ENCODE measurements around the gene UNC5A.

Gene UNC5A

DNA sequence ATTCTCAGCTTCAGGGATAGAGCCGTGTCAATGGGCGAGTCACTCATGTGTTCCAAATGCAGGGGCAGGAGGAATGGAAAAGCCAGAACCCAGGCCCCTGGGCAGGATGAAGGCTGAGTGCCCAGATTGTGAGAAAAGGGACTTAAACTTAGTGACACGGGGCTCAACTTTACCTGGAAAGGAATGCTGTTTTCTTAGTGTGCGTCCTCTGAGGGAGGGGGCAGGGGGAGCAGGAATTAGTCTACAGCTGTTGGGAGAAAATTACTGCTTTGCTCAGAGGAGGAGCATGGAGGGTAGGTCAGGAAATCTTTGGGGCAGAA, 74.2 kb downstream of the UNC5A start:
- Histone ChIP-seq H3K4me1 (ENCODE audit: control insufficient read depth, insufficient read depth, low read length) (no peaks in the 10 kb centered on the region), H3K9me3 (ENCODE audit: control insufficient read depth, insufficient read depth, low read depth, low read length) (no peaks in the 10 kb centered on the region), H3K27ac (ENCODE audit: extremely low read depth, low read depth, low read length) (no peak overlapping the region), H3K36me3 (ENCODE audit: control insufficient read depth in 2 of 2, insufficient read depth in 1 of 2, low read length in 2 of 2) (no peaks in the 10 kb centered on the region), H3K4me3 (ENCODE audit: low read depth, low read length) (no peak overlapping the region)
- POLR2A ChIA-PET, result no interaction called here
- TF ChIP-seq ZNF449 (tag by site-specific recombination; IDR thresholded peaks at IDR 0.05) (no peak), ZSCAN4 (tag by site-specific recombination; IDR thresholded peaks at IDR 0.05) (no peak)
- CTCF ChIA-PET, result no interaction called here

DNA sequence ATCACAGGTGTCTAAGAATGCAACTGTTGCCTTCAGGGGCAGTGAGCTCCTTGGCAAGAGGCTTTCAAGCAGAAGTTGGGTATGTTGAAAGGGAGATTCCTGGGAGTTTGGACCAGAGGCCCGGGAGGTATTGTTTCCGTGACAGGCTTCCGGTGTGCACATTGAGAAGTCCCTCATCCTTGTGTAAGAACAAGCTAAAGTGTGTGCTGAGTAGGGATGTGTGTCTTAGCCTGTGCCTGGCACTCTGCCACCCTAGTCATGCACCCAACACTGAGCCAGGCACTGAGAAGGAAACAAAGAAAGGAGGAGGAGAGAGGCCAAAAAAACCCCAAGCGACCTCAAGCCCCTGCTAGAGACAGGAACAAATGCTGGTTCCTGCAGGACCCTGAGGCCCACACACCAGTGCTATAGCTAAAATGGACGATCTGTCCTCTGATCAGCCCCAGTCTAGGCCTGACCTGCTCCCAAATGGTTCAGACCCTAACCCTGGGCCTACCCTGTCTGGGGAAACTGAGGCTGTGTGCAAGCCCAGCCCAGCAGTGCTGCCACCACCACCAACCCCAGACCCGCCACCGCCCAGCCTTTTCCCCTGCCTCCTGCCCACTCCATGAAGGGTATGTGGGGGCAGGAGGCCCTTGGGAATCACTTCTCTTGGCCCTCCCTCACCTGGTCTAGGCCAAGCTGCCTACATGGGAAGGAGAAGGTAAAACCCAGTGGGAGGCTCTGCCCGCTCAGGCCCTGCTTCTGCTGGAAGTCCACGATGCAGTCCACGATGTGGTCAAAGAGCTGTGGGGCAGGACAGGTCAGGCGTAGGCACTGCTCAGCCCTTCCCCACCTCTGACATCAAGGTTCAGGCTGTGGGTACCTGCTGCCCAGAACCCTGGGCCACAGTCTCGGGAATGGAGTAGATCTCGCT, 76.2 kb downstream of the UNC5A start:
- ChIA-PET CTCF (interaction anchor here (0.6 to 1.5 kb wide), 4 partner anchors 9 to 228 kb away, joined by 3 to 4 read pairs (median 3); no protein-coding TSS in a partner anchor), POLR2A (no interaction called here)
- no peaks in the 10 kb centered on the region for H3K36me3 ChIP-seq (ENCODE audit: control insufficient read depth in 2 of 2, insufficient read depth in 1 of 2, low read length in 2 of 2)
- H3K27ac ChIP-seq (ENCODE audit: extremely low read depth, low read depth, low read length), result no peak overlapping the region
- H3K9me3 ChIP-seq (ENCODE audit: control insufficient read depth, insufficient read depth, low read depth, low read length), result no peaks in the 10 kb centered on the region
- TF ChIP-seq OVOL3 (tag by site-specific recombination; IDR thresholded peaks at IDR 0.05) (no peak), ZFHX2 (tag by site-specific recombination; conservative IDR thresholded peaks at IDR 0.05) (0 out of 2 replicates have a peak, but pooled peaks have one; percentile 25), EGR2 (tag by site-specific recombination; IDR thresholded peaks at IDR 0.05; ENCODE audit: low read depth) (peak; percentile 23; the same call in 1 of the 2 replicates)
- no peaks in the 10 kb centered on the region for H3K4me1 ChIP-seq (ENCODE audit: control insufficient read depth, insufficient read depth, low read length)
- H3K4me3 ChIP-seq (ENCODE audit: low read depth, low read length), result no peak overlapping the region

GRCh38 chr5:176887252-176887849, 77.0 kb downstream of the UNC5A start:
- CTCF ChIA-PET, result interaction anchor here (1.5 kb wide), 1 partner anchor 8 kb away, joined by 3 read pairs; no protein-coding TSS in a partner anchor

More at GRCh38 chr5:176887252-176887849, 77.0 kb downstream of the UNC5A start:
- Histone ChIP-seq H3K27ac (ENCODE audit: extremely low read depth, low read depth, low read length) (no peak overlapping the region), H3K36me3 (ENCODE audit: control insufficient read depth in 2 of 2, insufficient read depth in 1 of 2, low read length in 2 of 2) (no peaks in the 10 kb centered on the region), H3K4me1 (ENCODE audit: control insufficient read depth, insufficient read depth, low read length) (no peaks in the 10 kb centered on the region), H3K4me3 (ENCODE audit: low read depth, low read length) (no peak overlapping the region), H3K9me3 (ENCODE audit: control insufficient read depth, insufficient read depth, low read depth, low read length) (no peaks in the 10 kb centered on the region)
- POLR2A ChIA-PET, result no interaction called here
- no peak for TF ChIP-seq ZNF610 (tag by site-specific recombination; IDR thresholded peaks at IDR 0.05; ENCODE audit: borderline replicate concordance)
- TF ChIP-seq ZNF639 (tag by site-specific recombination; IDR thresholded peaks at IDR 0.05), result no peak
- TF ChIP-seq WT1 (tag by site-specific recombination; IDR thresholded peaks at IDR 0.05), result no peak
- TF ChIP-seq ZNF585B (tag by site-specific recombination; IDR thresholded peaks at IDR 0.05), result no peak
- TF ChIP-seq ZNF324 (tag by site-specific recombination; IDR thresholded peaks at IDR 0.05), result no peak
- no peak for TF ChIP-seq ZNF571 (tag by site-specific recombination; IDR thresholded peaks at IDR 0.05)
- TF ChIP-seq ZNF529 (tag by site-specific recombination; IDR thresholded peaks at IDR 0.05; ENCODE audit: insufficient replicate concordance), result no peak
- TF ChIP-seq ZNF214 (tag by site-specific recombination; IDR thresholded peaks at IDR 0.05; ENCODE audit: borderline replicate concordance), result no peak
- no peak for TF ChIP-seq ZNF175 (tag by site-specific recombination; IDR thresholded peaks at IDR 0.05)
- no peak for TF ChIP-seq ZNF501 (tag by site-specific recombination; IDR thresholded peaks at IDR 0.05)
- TF ChIP-seq ZNF623 (tag by site-specific recombination; IDR thresholded peaks at IDR 0.05), result no peak
- TF ChIP-seq OVOL3 (tag by site-specific recombination; IDR thresholded peaks at IDR 0.05), result no peak
- TF ChIP-seq ZNF16 (tag by site-specific recombination; IDR thresholded peaks at IDR 0.05; ENCODE audit: low read depth), result no peak
- no peak for TF ChIP-seq SP2 (tag by site-specific recombination; IDR thresholded peaks at IDR 0.05)
- no peak for TF ChIP-seq KLF10 (tag by site-specific recombination; IDR thresholded peaks at IDR 0.05)
